ENCODE results near the gene SVIL.

The SVIL gene

DNA sequence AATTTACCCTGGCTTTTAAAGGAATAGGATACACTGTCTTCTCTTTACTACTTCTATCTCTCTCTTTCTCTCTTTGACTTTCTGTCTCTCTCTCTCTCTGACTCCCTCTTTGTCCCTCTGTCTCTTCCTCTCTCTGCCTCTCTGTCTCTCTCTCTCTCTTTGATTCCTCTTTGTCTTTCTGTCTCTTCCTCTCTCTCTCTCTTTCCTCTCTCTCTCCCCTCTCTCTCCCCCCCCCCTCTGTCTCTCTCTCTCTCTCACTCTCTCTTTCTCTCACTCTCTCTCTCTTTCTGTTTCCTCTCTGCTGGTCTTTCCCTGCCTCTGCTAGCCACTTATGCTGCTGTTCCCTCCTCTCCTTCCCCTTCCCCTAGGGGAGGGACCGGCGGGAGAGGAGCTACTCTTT is 196.9 kb downstream of the SVIL start:
- TF ChIP-seq, protein P1, sequence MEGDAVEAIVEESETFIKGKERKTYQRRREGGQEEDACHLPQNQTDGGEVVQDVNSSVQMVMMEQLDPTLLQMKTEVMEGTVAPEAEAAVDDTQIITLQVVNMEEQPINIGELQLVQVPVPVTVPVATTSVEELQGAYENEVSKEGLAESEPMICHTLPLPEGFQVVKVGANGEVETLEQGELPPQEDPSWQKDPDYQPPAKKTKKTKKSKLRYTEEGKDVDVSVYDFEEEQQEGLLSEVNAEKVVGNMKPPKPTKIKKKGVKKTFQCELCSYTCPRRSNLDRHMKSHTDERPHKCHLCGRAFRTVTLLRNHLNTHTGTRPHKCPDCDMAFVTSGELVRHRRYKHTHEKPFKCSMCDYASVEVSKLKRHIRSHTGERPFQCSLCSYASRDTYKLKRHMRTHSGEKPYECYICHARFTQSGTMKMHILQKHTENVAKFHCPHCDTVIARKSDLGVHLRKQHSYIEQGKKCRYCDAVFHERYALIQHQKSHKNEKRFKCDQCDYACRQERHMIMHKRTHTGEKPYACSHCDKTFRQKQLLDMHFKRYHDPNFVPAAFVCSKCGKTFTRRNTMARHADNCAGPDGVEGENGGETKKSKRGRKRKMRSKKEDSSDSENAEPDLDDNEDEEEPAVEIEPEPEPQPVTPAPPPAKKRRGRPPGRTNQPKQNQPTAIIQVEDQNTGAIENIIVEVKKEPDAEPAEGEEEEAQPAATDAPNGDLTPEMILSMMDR (IDR thresholded peaks at IDR 0.05) = no peak
- no peak overlapping the region for H3K4me3 ChIP-seq
- DNase-seq (ENCODE audit: low spot score) = no peak
- no peak overlapping the region for H3K27ac ChIP-seq

GRCh38 chr10:29435809-29436501 is 198.8 kb downstream of the SVIL start:
- DNase-seq (ENCODE audit: low spot score) = no peak
- H3K27ac ChIP-seq = no peak overlapping the region
- H3K4me3 ChIP-seq = no peak overlapping the region
- TF ChIP-seq, protein P1 (IDR thresholded peaks at IDR 0.05) = no peak

DNA sequence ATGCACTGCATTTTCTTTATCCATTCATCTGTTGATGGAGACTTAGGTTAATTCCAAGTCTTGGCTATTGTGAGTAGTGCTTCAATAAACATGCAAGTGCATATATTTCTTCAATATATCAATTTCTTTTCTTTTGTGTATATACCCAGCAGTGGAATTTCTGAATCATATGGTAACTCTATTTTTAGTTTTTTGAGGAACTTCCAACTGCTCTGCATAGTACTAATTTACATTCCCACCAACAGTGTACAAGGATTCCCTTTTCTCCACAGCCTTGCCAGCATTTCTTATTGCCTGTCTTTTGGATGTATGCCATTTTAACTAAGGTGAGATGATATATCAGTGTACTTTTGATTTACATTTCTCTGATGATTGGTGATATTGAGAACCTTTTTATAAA is 200.7 kb downstream of the SVIL start:
- H3K27ac ChIP-seq = no peak overlapping the region
- TF ChIP-seq, protein P1 (IDR thresholded peaks at IDR 0.05) = no peak
- DNase-seq (ENCODE audit: low spot score) = no peak

DNA sequence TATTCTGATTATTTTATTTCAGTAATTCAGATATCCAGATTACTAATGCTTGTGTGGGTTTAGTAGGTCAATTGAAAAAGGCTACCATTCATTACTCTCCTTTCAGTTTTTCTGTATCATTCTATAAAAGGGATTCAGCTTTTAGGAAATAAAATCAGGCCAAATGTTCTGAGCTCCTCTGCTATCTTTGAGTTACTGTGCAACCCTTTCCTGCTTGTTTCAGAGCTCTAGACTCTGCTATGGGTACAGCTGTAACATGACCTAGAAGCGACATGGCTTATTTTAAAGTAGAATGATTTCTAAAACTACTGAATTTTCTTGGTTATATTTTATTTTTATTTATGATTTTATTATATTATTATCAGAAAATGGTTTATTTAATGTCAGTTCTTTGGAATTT is 203.1 kb downstream of the SVIL start:
- no peak for DNase-seq (ENCODE audit: low spot score)
- TF ChIP-seq, protein P1 (IDR thresholded peaks at IDR 0.05) = no peak
- no peak overlapping the region for H3K4me3 ChIP-seq
- no peak overlapping the region for H3K27ac ChIP-seq

More for the DNA sequence above, 200.7 kb downstream of the SVIL start:
- no peak overlapping the region for H3K4me3 ChIP-seq

GRCh38 chr10:29430101-29430500 is 204.7 kb downstream of the SVIL start:
- no peak for DNase-seq (ENCODE audit: low spot score)
- H3K27ac ChIP-seq = no peak overlapping the region
- TF ChIP-seq, protein P1 (IDR thresholded peaks at IDR 0.05) = no peak
- H3K4me3 ChIP-seq = no peak overlapping the region

DNA sequence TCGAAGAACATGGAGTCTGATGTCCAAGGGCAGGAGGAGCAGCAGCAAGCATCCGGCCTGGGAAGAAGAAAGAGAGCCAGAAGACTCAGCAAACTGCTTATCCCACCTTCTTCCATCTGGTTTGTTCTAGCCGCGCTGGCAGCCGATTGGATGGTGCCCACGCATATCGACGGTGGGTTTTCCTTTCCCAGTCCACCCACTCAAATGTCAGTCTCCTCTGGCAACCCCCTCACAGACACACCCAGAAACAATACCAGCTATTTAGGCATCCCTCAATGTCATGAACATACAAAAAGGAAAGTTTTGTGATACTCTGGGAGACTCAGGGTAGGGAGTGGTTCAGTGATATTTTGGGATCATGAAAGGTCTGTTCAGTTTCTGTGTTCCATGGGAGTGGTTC is 206.3 kb downstream of the SVIL start:
- TF ChIP-seq, protein P1 (IDR thresholded peaks at IDR 0.05) = no peak
- H3K4me3 ChIP-seq = no peak overlapping the region
- DNase-seq (ENCODE audit: low spot score) = no peak
- H3K27ac ChIP-seq = no peak overlapping the region

DNA sequence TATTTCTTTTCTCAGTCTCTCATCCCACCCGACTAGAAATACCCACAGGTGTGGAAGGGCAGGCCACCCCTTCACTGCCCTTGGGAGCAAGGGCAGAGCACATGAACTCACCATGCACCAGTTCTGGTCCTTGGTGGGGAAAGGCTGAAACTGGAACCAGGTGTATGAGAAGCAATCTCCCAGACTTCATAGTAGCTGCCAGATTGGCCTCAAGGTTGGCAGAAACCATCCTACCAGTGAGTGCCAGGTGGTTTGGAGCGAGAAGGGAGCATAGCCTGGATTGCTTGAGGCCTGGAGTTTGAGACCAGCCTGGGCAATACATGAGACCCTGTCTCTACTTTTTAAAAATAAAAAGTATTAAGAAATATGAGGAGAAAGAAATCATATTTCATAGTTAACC is 207.1 kb downstream of the SVIL start:
- no peak for DNase-seq (ENCODE audit: low spot score)
- TF ChIP-seq, protein P1 (IDR thresholded peaks at IDR 0.05) = no peak
- H3K4me3 ChIP-seq = no peak overlapping the region
- H3K27ac ChIP-seq = no peak overlapping the region

All from coronary artery (tissue), 2 donors.